Fibroblast of the aortic adventitia (primary cell): Measurements from ENCODE around the gene CCDC149. TPM values are rescaled to one million over a fixed set of nuclear protein-coding genes. Genes with fewer than 3 reads are reported as not detected.

Experiments used
- DNase-seq: peaks from one replicate; pipeline ENCODE4 v3.0.0-alpha.2; 2010; ENCODE audit warnings: low read depth
- H3K4me3 ChIP-seq: 2 replicates; pipeline ENCODE4 v1.5.1; 2011; ENCODE audit warnings: low read depth, mild to moderate bottlenecking, control low read depth, low read length, moderate library complexity
- total RNA-seq: library from RNA; depleted of rRNA; stranded (reverse); fragments of >200 nt; gene quantifications from 2 replicates; pipeline ENCODE4 v1.2.3, GENCODE V29; 2012; ENCODE audit warnings: low replicate concordance
- TF ChIP-seq, protein P1 (sequence below): IDR thresholded peaks from 2 replicates; pipeline ENCODE4 v1.5.1; 2011; ENCODE audit warnings: mild to moderate bottlenecking, low read length, control low read depth, inconsistent platforms; ENCODE audit not compliant: insufficient read depth

CCDC149 gene
- total RNA-seq, 1 donor = 18.3 TPM

DNA sequence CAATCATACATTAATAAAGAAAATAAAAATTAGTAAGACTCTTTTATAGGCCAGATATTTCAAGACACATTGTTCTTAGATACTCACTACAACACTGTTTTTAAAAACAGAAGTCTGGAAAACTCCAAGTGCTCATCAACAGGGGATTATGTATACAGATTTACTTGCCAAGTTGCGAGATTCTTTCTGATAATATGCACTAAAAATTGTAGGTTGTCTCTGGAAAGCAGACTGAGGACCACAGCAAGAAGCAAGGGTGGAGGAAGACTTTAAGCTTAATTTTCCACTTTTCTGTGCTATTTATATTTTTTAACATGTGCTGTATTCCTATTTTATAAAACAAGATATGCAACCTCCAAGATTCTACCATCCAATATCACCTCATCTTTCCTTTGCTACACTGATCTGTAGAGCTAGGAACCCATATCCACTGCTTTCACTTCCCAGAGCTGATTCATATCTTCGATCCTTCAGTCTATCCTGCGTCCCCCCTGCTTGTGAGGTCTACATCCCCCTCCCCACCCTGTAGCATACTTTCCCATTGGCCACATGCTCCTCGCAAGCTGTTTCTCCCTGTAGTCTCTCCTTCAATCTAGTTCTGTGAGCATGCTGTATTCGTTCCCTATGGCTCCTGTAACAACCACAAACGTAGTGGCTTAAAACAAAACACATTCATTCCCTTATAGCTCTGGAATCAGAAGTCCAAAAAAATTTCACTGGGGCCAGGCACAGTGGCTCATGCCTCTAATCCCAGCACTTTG is 101.8 kb downstream of the CCDC149 start:
- no peak for DNase-seq
- TF ChIP-seq, protein P1, sequence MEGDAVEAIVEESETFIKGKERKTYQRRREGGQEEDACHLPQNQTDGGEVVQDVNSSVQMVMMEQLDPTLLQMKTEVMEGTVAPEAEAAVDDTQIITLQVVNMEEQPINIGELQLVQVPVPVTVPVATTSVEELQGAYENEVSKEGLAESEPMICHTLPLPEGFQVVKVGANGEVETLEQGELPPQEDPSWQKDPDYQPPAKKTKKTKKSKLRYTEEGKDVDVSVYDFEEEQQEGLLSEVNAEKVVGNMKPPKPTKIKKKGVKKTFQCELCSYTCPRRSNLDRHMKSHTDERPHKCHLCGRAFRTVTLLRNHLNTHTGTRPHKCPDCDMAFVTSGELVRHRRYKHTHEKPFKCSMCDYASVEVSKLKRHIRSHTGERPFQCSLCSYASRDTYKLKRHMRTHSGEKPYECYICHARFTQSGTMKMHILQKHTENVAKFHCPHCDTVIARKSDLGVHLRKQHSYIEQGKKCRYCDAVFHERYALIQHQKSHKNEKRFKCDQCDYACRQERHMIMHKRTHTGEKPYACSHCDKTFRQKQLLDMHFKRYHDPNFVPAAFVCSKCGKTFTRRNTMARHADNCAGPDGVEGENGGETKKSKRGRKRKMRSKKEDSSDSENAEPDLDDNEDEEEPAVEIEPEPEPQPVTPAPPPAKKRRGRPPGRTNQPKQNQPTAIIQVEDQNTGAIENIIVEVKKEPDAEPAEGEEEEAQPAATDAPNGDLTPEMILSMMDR = no peak
- H3K4me3 ChIP-seq = no peak overlapping the region

- peak; percentile 49 for DNase-seq
- TF ChIP-seq, protein P1 = no peak
- H3K4me3 ChIP-seq = no peak overlapping the region
Observed at GRCh38 chr4:24809815-24810405, 102.9 kb downstream of the CCDC149 start.

- DNase-seq = no peak
- TF ChIP-seq, protein P1 = no peak
- no peak overlapping the region for H3K4me3 ChIP-seq
Observed at GRCh38 chr4:24809376-24809775, 103.5 kb downstream of the CCDC149 start.

DNA sequence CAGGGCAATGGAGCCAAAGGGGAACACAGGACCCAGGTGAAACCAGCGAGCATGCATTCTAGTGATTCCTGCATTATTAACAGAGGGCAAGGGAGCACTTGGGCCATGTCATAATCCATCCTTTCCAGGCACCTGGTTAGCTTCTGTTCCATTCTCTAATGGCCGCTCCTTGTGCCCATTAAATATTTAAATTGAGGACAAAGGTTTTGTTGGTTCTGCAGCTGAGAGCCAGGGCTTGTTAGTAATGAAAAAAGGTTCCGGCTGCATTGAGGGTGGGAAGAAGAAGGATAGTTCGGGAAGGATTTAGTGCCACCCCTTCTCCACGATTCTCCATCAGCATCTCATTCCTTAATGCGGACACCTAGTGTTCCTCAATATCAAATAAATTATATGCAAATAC is 103.9 kb downstream of the CCDC149 start:
- no peak for DNase-seq
- no peak overlapping the region for H3K4me3 ChIP-seq
- TF ChIP-seq, protein P1 = no peak

DNA sequence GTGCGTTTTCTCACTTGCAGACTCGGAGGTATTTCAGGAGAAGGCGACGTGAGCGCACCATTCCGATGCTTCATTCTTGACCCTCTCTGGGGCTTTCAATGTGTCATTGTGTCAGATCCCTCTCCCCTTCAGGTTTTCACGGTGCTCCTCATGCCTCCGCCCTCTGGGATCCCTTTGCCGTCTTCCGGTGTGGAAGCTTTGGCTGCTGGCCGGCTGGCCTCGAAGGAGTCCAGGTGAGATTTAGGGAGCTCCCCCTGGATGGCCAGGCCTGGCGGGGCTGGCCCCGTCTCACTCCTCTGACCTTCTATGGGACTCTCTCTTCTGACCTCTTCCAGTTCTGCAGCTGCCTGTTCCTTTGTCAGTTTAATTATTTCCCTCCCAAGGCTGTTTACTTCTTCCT is 104.6 kb downstream of the CCDC149 start:
- TF ChIP-seq, protein P1 = no peak

GRCh38 chr4:24807611-24808010 is 105.2 kb downstream of the CCDC149 start:
- TF ChIP-seq, protein P1 = no peak
- DNase-seq = no peak
- H3K4me3 ChIP-seq = no peak overlapping the region

More for the DNA sequence above, 104.6 kb downstream of the CCDC149 start:
- no peak for DNase-seq
- no peak overlapping the region for H3K4me3 ChIP-seq
